ENCODE results near the gene CAMKK2.

Gene CAMKK2

GRCh38 chr12:121191151-121191550, 105.4 kb downstream of the CAMKK2 start:
- Histone ChIP-seq H3K4me1 (ENCODE audit: control insufficient read depth, insufficient read depth, low read length) (no peaks in the 10 kb centered on the region), H3K27ac (ENCODE audit: low read length) (no peak overlapping the region), H3K36me3 (ENCODE audit: control insufficient read depth in 2 of 2, insufficient read depth in 2 of 2, low read length in 2 of 2) (peaks cover 0 to 1% of the 10 kb centered on the region in 2 donors), H3K9ac (ENCODE audit: low read length in 2 of 2) (no peak overlapping the region), H3K27me3 (ENCODE audit: control insufficient read depth in 1 of 2, insufficient read depth in 2 of 2, low read length in 2 of 2) (no peaks in the 10 kb centered on the region), H3K9me3 (ENCODE audit: control insufficient read depth in 2 of 2, low read length in 2 of 2) (no peaks in the 10 kb centered on the region), H3K4me3 (ENCODE audit: low read length in 2 of 2) (no peak overlapping the region)

GRCh38 chr12:121190523-121191031, 105.9 kb downstream of the CAMKK2 start:
- no peak overlapping the region for H3K27ac ChIP-seq (ENCODE audit: low read length)

GRCh38 chr12:121189619-121190155, 106.8 kb downstream of the CAMKK2 start:
- Histone ChIP-seq H3K9ac (ENCODE audit: low read length in 2 of 2) (no peak overlapping the region), H3K9me3 (ENCODE audit: control insufficient read depth in 2 of 2, low read length in 2 of 2) (no peaks in the 10 kb centered on the region), H3K27me3 (ENCODE audit: control insufficient read depth in 1 of 2, insufficient read depth in 2 of 2, low read length in 2 of 2) (no peaks in the 10 kb centered on the region), H3K4me3 (ENCODE audit: low read length in 2 of 2) (no peak overlapping the region), H3K4me1 (ENCODE audit: control insufficient read depth, insufficient read depth, low read length) (no peaks in the 10 kb centered on the region), H3K27ac (ENCODE audit: low read length) (no peak overlapping the region), H3K36me3 (ENCODE audit: control insufficient read depth in 2 of 2, insufficient read depth in 2 of 2, low read length in 2 of 2) (peaks cover 0 to 7% of the 10 kb centered on the region in 2 donors)

More at GRCh38 chr12:121190523-121191031, 105.9 kb downstream of the CAMKK2 start:
- Histone ChIP-seq H3K4me1 (ENCODE audit: control insufficient read depth, insufficient read depth, low read length) (no peaks in the 10 kb centered on the region), H3K36me3 (ENCODE audit: control insufficient read depth in 2 of 2, insufficient read depth in 2 of 2, low read length in 2 of 2) (peaks cover 0 to 2% of the 10 kb centered on the region in 2 donors), H3K9me3 (ENCODE audit: control insufficient read depth in 2 of 2, low read length in 2 of 2) (no peaks in the 10 kb centered on the region), H3K9ac (ENCODE audit: low read length in 2 of 2) (no peak overlapping the region), H3K4me3 (ENCODE audit: low read length in 2 of 2) (no peak overlapping the region), H3K27me3 (ENCODE audit: control insufficient read depth in 1 of 2, insufficient read depth in 2 of 2, low read length in 2 of 2) (no peaks in the 10 kb centered on the region)

- H3K4me1 ChIP-seq (ENCODE audit: control insufficient read depth, insufficient read depth, low read length) = no peaks in the 10 kb centered on the region
- no peaks in the 10 kb centered on the region for H3K9me3 ChIP-seq (ENCODE audit: control insufficient read depth in 2 of 2, low read length in 2 of 2)
- no peak overlapping the region for H3K4me3 ChIP-seq (ENCODE audit: low read length in 2 of 2)
- H3K36me3 ChIP-seq (ENCODE audit: control insufficient read depth in 2 of 2, insufficient read depth in 2 of 2, low read length in 2 of 2) = peaks cover 0 to 9% of the 10 kb centered on the region in 2 donors
- no peak overlapping the region for H3K27ac ChIP-seq (ENCODE audit: low read length)
- no peaks in the 10 kb centered on the region for H3K27me3 ChIP-seq (ENCODE audit: control insufficient read depth in 1 of 2, insufficient read depth in 2 of 2, low read length in 2 of 2)
- no peak overlapping the region for H3K9ac ChIP-seq (ENCODE audit: low read length in 2 of 2)
Observed at GRCh38 chr12:121189131-121189530, 107.4 kb downstream of the CAMKK2 start.

- H3K9ac ChIP-seq (ENCODE audit: low read length in 2 of 2) = no peak overlapping the region
- H3K9me3 ChIP-seq (ENCODE audit: control insufficient read depth in 2 of 2, low read length in 2 of 2) = no peaks in the 10 kb centered on the region
- no peaks in the 10 kb centered on the region for H3K4me1 ChIP-seq (ENCODE audit: control insufficient read depth, insufficient read depth, low read length)
- H3K27me3 ChIP-seq (ENCODE audit: control insufficient read depth in 1 of 2, insufficient read depth in 2 of 2, low read length in 2 of 2) = no peaks in the 10 kb centered on the region
- H3K36me3 ChIP-seq (ENCODE audit: control insufficient read depth in 2 of 2, insufficient read depth in 2 of 2, low read length in 2 of 2) = peaks cover 0 to 9% of the 10 kb centered on the region in 2 donors
- H3K4me3 ChIP-seq (ENCODE audit: low read length in 2 of 2) = no peak overlapping the region
- no peak overlapping the region for H3K27ac ChIP-seq (ENCODE audit: low read length)
Observed at GRCh38 chr12:121188227-121188626, 108.3 kb downstream of the CAMKK2 start.

Measured in stomach smooth muscle (tissue), 2 donors.